HL-60/S4 treated with retinoic acid at 250 ng/mL for 4 days and 3 days (cell line): Measurements from ENCODE around the gene XKR3.

Experiments
- in situ Hi-C: fragments of 300-500 bp; cut with MboI; formaldehyde crosslinking; loops from 2 replicates; pipeline ENCODE4 v1.7.0; 2022; ENCODE audit warnings: low sequenced_read_pairs

Gene XKR3

DNA sequence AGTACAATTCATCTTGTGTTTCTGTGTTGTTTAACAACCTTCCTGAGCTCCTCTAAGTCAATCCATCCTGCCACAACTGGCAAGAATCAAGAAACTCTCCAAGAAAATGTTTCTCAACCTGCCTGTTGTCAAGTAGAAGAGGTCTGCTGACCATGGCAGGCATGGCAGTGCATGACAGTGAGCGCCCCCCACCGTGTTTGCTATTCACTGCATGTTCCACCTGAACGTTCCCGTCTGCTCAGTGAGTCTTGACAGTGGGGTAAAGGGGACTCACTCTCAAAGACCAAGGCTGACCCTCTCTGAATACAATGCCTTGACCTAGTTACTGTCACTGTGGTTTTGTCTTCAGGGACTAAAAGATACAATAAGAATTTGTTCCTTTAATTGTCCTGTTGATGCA is 75.9 kb downstream of the XKR3 start:
- in situ Hi-C loops, result loop anchor here (25.0 kb wide), 1 partner anchor 88 kb away; the partner anchor contains the start of gene XKR3

DNA sequence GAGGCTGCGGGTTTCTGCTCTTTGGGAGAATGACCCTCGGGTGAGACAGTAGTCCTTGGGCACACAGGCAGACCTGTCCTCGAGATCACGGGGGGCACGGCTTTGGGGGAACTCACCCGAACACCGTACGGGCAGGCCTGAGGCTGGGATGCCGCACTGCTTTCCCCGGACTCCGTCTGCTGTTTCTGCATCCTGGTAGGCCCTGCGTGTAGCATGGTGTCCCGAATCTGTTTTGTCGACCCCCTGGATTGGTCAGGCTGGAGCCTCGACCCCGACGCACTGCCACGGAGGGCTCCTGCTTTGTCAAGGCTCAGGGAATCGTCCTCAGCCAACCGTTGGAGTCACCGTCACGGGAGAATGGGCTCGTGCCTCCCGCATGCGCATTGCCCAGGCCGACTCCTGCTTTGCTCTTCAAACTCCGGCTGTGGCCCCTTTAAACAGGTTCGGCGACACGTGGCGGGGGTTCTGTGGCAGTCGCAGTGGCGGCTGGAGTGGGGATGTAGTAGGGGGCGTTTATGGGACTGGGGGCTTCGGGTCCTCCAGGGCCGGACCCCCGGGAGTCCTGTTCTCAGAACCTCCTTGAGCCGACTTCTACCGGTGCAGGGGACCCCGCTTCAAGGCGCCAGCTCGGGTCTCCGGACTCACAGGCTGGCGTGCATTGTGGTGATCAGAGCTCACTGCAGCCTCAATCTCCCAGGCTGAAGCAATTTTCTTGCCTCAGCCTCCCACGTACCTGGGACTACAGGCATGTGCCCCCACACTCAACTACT is 76.9 kb downstream of the XKR3 start:
- in situ Hi-C loops, result loop anchor here (25.0 kb wide), 1 partner anchor 89 kb away; the partner anchor contains the start of gene XKR3

DNA sequence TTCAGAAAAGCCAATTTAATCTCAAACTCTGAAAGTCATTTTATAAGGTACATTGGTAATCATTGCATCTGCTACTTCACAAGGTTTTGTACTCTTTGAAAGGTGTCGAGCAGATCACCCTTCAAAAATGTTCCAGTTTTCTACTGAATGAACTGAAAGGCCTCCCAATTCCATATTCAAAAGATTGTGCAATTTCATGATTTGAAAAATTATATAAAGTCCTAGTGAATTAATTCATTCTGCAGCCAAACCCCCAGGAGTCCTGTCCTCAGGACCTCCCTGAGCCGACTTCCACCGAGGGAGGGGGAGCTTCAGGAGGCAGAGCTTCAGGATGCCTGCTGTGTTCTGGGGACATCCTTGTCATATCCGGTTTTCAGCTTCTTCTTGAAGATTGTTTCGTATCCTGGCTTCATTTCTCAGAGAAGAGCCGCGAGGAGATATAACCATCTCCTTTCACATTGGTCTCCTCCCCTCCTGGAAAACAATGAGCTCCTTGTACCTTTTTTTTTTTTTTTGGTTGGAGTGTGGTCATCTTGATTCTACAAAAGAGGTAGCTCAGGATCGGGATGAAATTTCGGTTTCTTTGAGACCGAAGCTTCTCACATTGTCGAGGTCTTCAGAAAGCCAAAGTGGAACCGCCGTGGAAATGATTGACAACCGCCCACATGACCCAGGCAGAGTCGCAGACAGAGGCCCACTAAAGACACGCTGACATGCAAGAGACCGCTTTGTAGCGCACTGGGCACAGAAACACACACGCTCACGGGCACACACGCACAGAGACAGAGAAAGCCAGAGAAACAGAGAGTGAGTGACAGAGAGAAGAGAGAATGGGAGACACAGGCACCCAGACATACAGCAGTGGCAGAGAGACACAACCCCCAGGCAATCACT is 77.7 kb downstream of the XKR3 start:
- in situ Hi-C loops, result loop anchor here (25.0 kb wide), 1 partner anchor 90 kb away; the partner anchor contains the start of gene XKR3

DNA sequence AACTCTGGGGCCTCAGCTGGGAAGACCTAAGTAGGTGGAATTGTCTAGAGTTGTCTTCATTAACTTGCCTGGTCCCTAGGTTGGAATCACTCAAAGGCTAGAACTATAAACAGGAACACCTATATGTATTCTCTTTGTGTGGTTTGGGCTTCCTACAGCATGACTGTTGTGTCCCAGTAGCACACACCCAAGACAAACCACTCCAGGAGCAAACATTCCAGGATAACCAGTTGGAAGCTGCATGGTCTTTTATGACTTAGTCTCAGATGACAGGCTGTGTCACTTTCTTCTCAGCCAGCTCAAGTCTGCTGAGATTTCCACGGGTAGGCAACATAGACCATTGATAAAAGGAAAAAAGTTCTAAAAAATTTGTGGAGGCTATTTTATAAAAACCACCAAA is 90.9 kb downstream of the XKR3 start:
- in situ Hi-C loops, result loop anchor here (25.0 kb wide), 1 partner anchor 103 kb away; the partner anchor contains the start of gene XKR3
